Islet precursor cell (in vitro differentiated cells): ENCODE measurements around the gene F8.
"Not testable (repeated sequence)": the region's sequence is repeated elsewhere in the genome, so short reads cannot be mapped to it uniquely, and the experiment has no call there.

Source experiments
- DNase-seq: peaks from one replicate; pipeline ENCODE4 v3.0.0-alpha.2; 2018

Gene F8

DNA sequence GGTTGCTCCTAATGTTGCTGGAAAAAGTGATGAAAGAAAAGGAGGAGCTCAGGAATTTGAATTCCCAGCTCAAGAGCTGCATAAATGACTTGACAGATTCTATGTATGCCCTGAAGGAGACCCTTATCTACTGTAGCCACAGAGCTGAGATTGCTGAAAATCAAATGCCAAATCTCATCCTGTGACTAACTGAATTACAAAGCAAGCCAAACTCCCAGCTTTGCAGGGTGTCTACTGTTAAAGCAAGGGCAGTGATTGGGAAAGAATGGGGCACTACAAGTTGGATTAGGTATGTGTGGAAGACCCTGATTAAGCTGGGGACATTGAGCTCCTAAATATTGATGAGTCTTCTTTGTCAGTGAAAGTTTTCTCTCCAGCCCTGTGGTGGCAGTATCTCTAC is 167.3 kb downstream of the F8 start:
- DNase-seq: no peak

DNA sequence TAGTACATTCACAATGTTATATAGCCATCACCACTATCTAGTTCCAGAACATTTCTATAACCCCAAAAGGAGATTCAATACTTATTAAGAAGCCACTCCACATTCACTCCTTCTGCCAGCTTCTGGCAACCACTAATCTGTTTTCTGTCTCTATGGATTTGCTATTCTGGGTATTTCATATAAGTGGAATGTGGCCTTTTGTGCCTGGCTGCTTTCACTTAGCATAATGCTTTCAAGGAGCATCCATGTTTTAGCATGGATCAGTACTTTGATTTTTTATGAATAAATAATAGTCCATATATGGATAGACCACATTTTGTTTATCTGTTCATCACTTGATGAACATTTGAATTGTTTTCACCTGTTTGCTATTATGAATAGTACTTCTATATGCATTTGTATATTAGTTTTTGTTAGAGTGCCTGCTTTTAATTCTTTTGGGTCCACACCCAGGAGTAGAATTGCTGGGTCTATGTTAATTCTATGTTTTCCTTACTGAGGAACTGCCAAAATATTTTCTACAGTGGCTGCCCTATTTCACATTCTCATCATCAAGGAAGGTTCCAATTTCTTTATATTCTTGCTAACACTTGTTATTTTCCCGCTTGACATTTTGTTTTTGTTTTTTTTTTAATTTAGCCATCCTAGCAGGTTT is 171.4 kb downstream of the F8 start:
- no peak for DNase-seq

DNA sequence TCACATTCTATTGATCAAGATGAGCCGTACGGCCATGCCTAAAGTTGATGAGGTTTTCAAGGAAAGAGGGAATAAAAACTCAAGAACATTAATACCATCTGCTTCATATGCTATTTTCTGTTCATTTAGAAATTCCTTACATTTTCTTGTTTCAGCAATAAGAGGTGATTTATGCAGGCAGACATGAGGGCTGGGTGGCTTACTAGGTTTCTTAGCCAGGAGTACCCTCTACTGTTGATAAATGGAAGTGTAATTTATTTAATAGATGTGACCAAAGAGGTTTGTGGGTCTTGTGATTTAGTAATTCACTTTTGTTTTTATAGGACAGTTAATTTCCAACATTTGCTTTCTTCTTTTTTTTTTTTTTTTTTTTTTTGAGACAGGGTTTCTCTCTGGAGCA is 181.7 kb downstream of the F8 start:
- DNase-seq: no peak

DNA sequence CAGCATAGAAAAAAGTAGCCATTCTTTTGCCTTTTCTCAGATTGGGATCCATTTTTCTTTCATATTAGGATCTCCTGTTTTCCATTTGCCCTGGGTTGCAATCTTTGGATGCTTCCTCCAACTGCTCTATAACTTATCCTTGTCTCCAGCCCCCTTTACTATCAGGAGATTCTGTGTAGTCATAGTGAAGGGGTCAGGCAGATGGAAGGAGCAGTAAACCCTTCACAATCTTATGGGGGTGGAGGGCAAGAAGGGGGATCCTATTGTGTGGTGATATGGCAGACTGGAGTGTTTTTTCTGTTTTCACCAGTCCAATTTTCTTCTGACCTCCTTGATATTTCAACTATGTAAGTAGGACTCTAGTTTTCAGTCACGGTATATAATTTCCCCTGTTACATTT is 186.4 kb downstream of the F8 start:
- DNase-seq: no peak

DNA sequence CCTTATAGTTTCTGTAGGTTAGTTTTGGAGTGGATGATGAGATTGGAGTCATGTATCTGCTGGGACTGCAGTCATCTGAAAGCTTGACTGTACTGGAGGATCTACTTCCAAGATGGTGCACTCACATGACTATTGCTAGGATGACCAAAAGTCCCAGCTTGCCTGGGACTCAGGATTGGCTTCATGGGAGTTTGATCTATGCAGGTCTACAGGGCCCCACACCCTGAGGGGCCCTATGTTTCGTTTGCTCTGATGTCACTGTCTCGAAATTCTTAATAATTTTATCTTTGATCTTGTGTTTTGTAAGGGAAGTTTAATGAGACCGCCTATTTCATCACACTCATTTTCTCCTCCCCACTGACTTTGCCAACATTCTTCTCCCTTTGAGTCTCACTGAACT is 188.0 kb downstream of the F8 start, which contains the start of gene SMIM9:
SMIM9 (minus strand) TSS at position 101 of the 400 bp plus-strand sequence. CDS start 3,806 bp downstream, outside the sequence.
- no peak for DNase-seq

DNA sequence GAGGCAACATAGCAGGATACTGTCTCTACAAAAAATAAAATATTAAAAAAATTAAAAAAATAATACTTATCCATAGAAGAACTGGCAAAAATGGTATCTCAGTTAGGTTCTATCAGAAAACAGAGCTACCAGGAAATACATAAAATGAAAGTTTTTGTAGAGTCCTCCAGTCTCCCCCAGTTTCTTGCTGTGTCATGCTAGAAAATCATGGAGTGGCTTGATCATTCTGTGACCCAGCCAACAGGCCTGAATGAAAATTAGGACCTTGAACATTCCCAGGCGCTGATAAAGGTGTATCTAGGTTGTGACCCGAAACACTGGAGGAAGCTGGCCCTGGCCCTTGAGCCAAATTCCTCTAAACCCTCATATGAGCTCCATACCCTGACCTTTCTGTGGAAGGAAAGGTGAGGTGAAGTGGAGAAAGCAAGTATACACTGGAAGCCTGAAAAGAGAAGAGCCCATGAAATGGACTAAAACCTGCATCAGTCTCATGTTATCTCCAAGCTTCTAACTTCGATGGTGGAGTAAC is 188.7 kb downstream of the F8 start:
- DNase-seq: no peak

DNA sequence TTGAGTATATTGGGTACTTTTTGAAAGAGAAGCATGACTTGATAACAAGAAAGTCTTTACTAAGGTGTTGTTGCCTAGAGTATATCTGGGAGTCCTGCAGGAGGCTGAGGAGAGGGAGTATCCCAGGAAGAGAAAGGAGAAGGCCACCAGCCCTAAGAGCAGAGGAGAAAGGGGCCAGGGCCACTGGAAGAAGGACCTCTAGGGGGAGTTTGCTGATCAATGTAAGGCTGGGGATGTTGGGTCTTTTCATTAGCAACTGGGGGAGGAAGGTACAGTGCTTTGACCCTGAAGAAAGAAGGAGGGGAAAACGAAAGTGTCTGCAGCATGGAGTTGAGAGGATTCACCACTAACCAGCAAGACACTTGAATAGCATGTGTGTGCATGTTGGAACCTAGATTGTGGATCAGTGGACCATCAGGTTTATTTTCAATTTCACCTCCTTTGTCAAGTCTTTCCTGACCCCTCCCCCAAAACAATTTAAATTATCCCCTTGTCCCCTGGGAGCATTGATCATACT is 192.5 kb downstream of the F8 start:
- no peak for DNase-seq

DNA sequence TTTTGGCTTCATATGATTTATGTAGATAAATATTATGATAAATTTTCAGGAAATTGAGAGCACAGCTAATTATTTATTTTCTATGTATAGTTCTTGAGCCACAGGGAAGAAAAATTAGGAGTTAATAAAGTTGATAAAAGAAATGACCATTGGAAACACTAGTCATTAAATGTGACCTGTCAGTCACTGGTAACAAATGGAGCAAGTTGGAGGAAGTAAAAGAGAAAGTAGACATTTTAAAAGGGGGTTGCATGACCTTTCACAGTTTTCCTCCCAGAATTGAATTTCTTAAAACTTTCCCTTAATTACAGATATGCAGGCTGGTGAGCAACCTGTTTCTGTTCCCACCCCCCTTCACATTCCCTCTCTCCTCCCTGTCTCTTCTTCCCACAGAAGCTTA is 193.4 kb downstream of the F8 start:
- no peak for DNase-seq

DNA sequence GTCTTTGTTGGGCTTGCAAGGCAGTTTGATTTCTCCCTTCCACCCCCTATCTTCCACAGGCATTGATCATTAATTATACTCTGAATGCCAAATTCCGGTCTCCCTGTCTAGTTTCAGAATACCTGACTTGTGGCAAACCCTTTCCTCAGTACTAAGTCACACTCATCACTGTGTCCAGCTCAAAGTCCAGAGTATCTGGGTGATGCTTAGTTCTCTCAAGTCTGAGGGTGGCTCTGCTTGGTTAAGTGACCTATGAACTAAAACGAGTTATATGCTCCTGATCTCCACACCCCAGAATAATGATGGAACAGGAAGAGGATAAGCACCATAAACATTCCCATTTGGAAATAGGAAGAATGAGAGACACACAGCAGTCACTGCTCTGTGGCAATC is 194.5 kb downstream of the F8 start:
- no peak for DNase-seq

DNA sequence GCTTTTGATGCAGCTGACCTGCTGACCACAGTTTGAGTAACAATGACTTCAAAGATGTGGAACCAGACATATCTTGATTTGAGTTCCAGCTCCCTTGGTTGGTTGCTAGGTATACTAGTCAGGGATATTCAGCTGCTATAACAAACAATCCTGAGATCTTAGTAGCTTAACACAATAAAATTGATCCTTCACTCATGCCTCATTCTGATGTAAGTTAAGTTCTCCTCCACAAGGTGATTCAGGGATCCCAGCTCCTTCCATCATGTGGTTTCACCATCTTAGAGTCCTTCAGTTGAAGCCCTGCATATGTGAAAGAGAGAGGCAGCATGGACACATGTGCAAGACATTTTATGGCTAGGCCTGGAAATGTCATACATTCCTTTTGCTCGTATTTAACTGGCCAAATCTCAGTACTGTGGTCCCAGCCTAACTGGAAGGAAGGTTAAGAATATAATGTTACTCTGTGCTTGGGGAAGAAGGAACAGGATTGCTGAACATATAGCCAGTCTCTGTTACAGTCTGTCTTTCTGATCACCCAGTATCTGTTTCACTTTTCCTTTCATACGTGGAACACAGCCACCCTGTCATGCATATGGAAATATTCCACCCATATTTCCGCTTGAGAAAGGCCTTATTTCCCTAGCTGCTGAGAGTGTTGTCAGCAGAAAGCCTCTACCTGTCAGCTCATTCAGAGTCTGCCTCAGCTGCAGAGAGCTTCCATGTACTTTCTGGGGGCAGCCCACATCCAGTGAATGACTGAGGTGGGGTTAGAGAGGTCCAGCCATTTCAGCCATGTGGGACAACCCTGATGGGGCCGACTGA is 195.1 kb downstream of the F8 start:
- no peak for DNase-seq

DNA sequence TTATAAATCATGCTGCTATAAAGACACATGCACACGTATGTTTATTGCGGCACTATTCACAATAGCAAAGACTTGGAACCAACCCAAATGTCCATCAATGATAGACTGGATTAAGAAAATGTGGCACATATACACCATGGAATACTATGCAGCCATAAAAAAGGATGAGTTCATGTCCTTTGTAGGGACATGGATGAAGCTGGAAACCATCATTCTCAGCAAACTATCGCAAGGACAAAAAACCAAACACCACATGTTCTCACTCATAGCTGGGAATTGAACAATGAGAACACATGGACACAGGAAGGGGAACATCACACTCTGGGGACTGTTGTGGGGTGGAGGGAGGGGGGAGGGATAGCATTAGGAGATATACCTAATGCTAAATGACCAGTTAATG is 196.9 kb downstream of the F8 start:
- not testable (repeated sequence) for DNase-seq

DNA sequence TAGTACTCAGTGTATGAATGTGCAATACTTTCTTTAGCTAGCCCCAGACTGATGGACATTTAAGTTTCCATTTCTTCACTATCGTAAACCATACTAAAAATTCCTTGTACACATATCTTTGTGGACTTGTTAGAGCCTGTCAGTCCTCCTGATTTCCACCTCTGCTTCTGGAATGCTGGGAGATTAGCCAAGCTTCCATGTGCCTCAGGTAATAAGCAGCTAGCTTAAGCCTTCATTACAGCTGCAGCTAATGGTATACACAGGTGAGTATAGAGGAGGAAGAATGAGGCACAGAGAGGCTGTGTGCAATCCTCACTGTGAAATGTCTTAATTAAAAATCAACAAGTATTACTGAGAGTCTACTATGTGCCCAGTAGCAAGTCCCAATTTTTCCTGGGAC is 197.9 kb downstream of the F8 start:
- DNase-seq: no peak

DNA sequence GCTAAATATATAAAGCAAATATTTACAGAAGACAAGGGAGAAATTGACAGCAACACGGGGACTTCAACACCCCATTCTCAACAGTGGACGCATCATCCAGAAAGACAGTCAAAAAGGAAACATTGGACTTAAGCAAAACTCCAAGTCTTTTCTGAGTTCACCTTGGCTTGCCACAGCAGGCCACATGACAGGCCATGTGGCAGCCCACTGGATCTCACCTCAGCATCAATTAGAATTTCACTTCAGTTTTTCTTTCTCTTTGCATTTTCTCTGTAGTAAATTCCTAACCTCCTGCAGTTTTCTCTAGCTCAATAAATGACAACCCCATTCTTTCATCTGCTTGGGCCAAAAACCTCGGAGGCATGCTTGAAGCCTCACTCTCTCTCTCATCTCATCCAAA is 200.5 kb downstream of the F8 start:
- DNase-seq: no peak

DNA sequence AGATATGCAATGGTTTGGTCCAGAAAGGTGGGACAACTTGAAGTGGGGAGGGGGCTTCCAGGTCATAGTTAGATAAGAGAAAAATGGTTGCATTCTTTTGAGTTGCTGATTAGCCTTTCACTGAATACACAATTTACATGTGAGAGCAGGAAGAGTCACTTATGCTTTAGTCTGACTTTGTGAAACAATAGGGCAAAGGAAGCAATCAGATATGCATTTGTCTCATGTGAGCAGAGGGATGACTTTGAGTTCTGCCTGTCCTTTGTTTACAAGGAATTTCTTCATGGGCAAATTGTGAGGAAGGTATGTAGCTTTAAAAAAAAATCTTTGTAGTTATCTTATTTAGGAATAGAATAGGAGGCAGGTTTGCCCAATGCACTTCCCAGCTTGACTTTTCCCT is 201.0 kb downstream of the F8 start:
- DNase-seq: no peak

DNA sequence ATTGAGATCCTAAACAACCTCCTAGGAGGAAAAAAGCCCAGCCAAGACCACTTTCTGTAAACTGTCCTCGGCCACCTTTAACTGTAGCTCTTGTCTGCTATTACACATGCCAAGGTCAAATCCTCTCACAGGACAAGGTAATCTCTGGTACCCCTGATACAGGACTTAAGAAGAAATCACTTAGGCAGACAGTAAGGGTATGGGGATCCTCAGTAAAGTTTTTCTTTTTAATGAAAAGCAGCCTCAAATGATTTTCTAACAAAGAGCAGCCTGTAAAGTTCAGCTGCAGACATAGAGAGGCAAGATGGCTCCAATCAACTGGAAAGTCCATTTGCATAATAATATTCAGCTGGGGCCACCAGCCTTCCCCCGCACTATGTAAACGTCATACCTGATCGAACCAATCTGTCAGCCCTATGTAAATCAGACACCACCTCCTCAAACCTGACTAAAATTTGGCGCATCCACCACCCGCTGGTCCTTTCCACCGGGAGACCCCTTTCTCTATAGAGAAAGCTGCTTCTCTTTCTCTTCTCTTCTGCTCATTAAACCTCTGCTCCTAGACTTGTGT is 202.7 kb downstream of the F8 start:
- DNase-seq: no peak

DNA sequence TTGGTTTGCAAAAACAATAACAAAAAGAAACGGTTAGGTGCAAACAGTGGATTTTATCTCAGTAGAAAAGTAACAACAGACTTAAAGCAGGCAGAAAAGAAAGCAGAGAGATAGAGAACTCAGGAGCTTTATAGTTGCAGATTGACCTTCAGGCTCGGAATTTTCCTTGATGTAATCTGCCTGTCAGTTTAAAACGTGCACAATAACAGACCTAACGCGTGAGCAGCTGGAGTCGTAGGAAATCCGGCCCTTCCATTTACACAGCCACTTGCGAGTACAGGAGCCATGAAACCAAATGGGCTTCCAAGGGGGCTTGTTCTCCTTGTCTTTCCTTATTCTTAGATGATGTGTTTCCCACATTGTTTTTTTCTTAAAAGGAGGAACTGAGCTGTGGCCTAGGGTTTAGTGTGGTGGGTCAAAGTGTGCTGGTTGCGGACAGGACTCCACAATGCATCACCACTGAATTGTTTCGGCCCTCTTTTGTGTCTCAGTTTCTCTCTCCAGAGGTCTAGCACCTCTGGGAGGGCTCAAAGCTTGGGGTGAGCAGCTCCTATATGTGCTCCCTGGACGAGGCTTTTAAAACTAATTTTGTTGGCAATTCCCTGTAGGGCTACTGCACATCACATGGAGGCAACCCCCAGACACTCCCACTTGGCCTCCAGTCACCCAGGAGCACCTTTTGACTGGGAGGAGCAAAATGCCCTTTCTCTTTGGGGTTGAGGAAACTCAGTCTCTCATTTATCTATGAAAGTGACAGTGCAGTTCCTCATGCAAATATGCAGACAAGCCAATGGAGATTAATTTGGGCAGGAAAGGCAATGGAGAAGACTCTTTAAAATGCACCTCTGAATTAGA is 203.4 kb downstream of the F8 start:
- DNase-seq: no peak

DNA sequence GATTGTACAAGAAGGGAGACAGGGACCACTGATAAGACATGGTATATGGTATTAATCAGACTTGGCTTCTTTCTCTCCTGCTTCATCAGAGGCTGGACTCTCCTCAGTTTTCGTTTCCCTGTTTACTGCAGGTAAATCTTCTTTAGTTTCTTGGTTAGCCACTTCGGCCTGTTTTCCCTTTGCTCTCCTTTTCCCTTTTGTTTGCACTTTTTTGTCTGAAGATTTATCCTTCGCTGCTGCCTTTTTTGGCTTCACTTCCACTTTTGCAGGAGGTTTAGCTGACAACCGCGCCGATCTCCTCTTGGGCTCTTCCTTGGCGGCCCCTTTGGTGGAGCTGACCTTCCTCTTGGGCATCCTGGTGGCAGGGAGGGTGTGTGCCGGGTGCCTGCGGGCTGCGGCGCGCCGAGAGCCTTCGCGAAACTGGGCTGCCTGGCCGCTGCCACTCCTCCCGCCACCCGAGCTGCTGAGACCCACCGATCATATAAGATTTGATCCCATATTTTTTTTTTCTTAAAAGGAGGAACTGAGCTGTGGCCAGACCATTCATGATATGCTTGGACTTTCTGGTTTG is 205.4 kb downstream of the F8 start:
- not testable (repeated sequence) for DNase-seq

DNA sequence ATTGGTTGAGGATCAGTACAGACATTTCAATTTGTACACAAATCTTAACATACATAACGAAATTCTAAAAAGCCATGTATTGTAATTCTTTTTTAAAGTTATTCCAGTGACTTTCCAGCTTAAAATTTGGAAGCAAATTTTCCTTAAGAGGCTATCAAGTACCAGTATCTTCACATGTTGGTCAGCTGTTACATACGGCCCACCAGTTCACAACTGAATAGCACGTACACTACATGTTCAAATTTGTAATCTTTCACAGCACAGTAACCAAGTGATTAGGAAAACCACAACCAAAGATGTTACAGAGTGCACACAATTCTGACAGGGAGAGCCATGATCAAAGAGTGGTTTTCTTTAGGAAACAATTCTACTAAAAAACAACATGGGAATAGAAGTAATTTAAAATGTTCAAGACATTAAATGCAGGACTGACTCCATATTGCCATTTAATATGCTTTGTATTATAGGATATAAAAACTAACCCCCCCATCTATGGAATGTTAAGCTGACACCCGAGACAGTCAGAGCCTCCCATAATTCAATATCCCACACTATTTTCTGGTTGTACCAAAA is 206.1 kb downstream of the F8 start:
- not testable (repeated sequence) for DNase-seq

DNA sequence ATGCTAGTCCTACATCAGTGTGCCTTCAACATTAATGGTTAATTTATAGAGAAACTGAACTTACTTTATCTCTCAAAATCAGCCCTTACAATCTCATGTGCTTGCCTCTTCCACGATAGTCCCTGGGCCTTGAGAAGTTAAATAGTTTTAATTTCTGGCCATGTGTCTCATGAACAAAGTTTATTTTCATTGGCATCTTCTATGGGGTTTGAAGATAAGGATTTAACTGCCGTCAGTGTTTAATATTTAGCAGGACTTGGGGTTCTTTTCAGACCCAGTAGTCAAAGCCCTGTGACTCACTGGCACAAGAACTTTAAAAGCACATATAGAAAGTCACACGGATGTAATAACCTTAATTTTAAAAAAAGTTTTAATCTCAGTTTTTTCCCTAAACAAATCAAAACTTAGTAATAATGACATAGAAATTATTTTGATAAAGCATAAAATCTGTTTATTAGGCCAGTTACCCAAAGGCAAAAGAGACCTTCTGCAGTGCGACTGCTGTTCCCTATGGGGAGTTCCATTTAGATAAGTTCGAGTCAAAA is 207.2 kb downstream of the F8 start:
- DNase-seq: no peak

DNA sequence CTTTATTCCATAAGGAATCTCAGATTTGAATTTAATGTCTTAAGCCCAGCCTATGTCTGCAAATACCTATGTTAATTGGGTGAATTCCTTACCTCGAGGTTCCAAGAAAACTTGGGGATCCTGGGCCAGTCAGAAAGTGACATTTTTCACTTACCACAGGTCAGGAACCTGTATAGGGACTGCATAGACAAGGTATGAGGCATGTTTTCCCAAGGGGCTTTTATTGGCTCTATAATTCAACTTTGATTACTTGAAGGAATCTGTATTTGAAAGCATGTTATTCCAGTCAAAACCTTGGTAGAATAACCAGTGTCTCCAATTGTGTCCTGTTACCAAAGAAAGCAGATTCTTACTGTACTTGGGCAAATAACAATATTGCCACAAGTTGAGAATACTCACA is 208.7 kb downstream of the F8 start:
- DNase-seq: no peak

DNA sequence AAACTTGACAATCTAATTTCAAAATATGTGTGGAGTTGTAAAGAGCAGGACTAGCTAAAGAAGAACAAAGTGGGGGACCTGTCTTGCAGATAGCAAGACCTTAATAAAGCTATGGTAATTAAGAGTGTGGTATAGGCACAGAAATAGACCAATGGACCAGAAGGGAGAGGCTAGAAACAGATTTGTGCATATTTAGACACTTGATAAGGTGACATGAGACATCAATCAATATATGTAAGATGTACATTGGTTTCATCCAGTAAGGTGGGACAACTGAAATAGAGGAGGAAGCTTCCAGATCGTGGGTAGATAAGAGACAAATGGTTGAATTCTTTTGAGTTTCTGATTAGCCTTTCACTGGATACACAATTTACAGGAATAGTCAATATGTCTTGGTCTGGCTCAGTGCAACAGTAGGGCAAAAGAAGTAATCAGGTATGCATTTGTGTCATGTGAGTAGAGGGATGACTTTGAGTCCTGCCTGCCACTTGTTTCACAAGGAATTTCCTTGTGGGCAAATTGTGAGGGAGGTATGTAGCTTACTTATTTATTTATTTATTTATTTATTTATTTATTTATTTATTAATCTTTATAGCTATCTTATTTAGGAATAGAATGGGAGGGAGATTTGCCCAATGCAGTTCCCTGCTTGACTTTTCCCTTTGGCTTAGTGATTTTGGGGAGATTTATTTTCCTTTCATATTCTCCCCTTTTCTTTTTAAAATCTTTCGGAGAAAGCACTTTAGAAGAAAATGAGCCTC is 210.0 kb downstream of the F8 start:
- no peak for DNase-seq
